Body of pancreas (tissue), 4 donors: ENCODE results near the gene GOLGA3.

Source experiments
- POLR2A ChIP-seq, 3 donors: fragments of 450-650 bp; IDR thresholded peaks; one replicate each; pipeline ENCODE4 v1.6.1; 2016; ENCODE audit warnings: antibody characterized with exemption in 3 of 3, mild to moderate bottlenecking in 2 of 3
- TF ChIP-seq, protein P1 (sequence below), 7 experiments: fragments of 450-650 bp in 4 of 7; fragments of 200-600 bp in 3 of 7; sonication (generic) in 3 of 7; IDR thresholded peaks; one replicate each; pipeline ENCODE4 v1.5.1; 2016 to 2019; ENCODE audit warnings: antibody characterized with exemption in 7 of 7

GRCh38 chr12:132795847-132796246 lies 32.8 kb downstream of the GOLGA3 start:
- TF ChIP-seq, protein P1, sequence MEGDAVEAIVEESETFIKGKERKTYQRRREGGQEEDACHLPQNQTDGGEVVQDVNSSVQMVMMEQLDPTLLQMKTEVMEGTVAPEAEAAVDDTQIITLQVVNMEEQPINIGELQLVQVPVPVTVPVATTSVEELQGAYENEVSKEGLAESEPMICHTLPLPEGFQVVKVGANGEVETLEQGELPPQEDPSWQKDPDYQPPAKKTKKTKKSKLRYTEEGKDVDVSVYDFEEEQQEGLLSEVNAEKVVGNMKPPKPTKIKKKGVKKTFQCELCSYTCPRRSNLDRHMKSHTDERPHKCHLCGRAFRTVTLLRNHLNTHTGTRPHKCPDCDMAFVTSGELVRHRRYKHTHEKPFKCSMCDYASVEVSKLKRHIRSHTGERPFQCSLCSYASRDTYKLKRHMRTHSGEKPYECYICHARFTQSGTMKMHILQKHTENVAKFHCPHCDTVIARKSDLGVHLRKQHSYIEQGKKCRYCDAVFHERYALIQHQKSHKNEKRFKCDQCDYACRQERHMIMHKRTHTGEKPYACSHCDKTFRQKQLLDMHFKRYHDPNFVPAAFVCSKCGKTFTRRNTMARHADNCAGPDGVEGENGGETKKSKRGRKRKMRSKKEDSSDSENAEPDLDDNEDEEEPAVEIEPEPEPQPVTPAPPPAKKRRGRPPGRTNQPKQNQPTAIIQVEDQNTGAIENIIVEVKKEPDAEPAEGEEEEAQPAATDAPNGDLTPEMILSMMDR (IDR thresholded peaks at IDR 0.05), result no peak
- no peak for TF ChIP-seq POLR2A (IDR thresholded peaks at IDR 0.05)
